Measurements from ENCODE around the gene PABPN1L.

DNA sequence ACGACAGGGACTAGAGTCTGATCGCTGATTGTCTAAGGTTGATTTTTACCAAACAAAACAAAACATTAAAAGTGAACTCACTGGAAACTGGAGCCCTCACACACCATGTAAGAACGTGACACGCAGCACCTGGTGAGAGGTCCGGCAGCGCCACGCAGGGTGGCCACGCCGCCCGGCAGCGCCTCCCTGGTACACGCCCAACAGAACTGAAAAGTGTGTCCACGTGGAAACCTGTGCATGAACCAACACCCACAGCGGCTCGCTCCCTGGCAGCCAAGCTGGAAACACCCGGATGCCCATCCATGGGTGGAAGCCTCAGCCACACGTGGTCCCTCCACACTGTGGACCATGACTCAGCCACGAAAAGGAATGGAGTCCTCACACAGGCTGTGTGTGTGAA lies 18.8 kb downstream of the PABPN1L start:
- TF ChIP-seq POLR2A (IDR thresholded peaks at IDR 0.05; ENCODE audit: low read depth, low read length), result no peak
- TF ChIP-seq, protein P1, sequence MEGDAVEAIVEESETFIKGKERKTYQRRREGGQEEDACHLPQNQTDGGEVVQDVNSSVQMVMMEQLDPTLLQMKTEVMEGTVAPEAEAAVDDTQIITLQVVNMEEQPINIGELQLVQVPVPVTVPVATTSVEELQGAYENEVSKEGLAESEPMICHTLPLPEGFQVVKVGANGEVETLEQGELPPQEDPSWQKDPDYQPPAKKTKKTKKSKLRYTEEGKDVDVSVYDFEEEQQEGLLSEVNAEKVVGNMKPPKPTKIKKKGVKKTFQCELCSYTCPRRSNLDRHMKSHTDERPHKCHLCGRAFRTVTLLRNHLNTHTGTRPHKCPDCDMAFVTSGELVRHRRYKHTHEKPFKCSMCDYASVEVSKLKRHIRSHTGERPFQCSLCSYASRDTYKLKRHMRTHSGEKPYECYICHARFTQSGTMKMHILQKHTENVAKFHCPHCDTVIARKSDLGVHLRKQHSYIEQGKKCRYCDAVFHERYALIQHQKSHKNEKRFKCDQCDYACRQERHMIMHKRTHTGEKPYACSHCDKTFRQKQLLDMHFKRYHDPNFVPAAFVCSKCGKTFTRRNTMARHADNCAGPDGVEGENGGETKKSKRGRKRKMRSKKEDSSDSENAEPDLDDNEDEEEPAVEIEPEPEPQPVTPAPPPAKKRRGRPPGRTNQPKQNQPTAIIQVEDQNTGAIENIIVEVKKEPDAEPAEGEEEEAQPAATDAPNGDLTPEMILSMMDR (IDR thresholded peaks at IDR 0.05; ENCODE audit: extremely low read depth in 1 of 2, insufficient read depth in 1 of 2, low read depth in 1 of 2, low read length in 2 of 2), result no peak
- TF ChIP-seq, protein P2, sequence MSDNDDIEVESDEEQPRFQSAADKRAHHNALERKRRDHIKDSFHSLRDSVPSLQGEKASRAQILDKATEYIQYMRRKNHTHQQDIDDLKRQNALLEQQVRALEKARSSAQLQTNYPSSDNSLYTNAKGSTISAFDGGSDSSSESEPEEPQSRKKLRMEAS (IDR thresholded peaks at IDR 0.05; ENCODE audit: insufficient read depth, insufficient read length), result no peak
- no peak for TF ChIP-seq MYC (IDR thresholded peaks at IDR 0.05; ENCODE audit: low read depth, low read length)
- TF ChIP-seq POLR2AphosphoS5 (IDR thresholded peaks at IDR 0.05; ENCODE audit: insufficient read depth, low read depth, low read length), result no peak
- TF ChIP-seq EZH2 (IDR thresholded peaks at IDR 0.05; ENCODE audit: borderline replicate concordance, low read depth, low read length, severe bottlenecking), result no peak

Measured in endothelial cell of umbilical vein (primary cell).